ENCODE data around the gene PARD3B.

The PARD3B gene

DNA sequence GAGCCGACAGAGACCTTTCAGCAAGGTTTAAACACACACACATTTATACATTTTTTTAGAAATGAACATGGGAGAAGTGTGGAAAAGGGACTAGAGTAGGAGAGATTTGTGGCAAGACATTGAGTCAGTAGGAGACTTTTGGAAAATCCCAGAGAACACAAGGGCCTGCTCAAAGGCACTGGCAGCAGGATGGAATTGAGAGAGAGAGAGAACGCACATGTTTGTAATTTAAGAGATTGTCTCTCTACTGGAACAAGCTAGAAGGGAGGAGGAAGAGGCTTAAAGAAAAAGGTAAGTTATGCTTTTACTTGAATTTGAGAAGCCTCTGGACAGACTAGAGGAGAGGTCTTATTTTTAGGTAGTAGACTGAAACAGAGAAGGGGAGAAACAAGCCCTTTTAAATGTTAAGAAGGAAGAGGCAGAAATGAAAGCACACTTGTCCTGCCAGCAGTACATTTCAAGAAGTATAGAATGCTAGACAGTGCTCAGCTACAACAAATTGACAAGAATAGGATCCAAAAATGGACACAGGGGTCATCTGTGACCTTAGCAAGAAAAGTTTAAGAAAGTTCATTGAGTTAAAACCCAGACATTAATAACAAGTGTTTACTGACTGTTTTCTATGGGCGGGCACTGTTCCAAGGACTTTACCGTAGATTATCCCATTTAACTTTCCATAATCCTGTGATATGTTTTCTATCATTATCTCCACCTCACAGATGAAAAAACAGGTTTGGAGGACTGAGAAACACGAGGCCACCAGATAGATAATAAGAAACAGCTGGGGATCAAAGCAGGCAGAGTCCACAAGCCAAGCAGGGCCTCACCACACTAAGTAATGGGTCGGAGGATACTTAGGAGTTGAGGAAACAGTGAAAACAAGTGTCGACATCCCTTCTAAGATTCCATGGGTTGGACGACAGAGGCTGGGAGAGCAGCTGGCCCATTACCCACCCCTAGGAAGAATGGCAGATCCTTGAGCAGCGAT lies 830.5 kb downstream of the PARD3B start:
- DNase-seq (ENCODE audit: insufficient read length, low spot score) (no peak), FAIRE-seq (no peak)
- TF ChIP-seq, protein P1, sequence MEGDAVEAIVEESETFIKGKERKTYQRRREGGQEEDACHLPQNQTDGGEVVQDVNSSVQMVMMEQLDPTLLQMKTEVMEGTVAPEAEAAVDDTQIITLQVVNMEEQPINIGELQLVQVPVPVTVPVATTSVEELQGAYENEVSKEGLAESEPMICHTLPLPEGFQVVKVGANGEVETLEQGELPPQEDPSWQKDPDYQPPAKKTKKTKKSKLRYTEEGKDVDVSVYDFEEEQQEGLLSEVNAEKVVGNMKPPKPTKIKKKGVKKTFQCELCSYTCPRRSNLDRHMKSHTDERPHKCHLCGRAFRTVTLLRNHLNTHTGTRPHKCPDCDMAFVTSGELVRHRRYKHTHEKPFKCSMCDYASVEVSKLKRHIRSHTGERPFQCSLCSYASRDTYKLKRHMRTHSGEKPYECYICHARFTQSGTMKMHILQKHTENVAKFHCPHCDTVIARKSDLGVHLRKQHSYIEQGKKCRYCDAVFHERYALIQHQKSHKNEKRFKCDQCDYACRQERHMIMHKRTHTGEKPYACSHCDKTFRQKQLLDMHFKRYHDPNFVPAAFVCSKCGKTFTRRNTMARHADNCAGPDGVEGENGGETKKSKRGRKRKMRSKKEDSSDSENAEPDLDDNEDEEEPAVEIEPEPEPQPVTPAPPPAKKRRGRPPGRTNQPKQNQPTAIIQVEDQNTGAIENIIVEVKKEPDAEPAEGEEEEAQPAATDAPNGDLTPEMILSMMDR (IDR thresholded peaks at IDR 0.05; ENCODE audit: insufficient read depth, missing control alignments), result no peak

DNA sequence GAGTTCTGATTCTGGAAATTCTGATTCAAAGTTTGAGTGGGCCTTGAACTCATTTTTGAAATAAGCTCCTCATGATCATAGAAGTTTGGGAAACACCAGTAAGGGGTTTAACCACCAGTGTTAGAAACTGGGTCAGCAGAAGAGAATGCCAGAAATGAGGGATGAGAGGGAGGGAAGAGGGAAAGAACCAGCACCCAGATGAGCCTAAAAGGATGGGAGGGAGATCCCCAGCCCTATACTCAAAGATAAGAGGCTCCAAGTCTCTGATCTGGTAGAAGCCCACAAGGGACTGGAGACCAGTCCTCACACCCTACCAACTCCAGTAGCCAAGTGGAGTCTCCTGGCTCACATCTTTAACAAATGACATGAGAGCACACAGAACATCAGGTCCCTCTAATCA lies 832.0 kb downstream of the PARD3B start:
- TF ChIP-seq, protein P1 (IDR thresholded peaks at IDR 0.05; ENCODE audit: insufficient read depth, missing control alignments), result no peak

DNA sequence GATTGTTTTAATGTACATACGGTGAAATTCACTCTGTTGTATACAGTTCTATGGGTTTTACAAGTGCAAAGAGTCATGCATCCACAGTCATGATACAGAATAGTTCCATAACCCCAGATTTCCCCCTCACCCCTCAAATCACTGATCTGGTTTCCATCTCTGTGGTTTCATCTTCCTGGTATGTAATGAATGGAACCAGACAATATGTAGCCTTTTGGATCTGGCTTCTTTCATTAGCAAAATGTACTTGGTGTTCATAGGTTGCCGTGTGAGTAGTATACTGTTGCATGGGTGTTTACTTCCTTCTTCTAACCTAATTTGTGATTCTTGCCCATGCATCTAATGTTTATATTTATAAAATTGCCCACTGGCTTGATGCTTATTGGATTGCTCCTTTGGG lies 838.3 kb downstream of the PARD3B start:
- FAIRE-seq, result no peak
- TF ChIP-seq, protein P1 (IDR thresholded peaks at IDR 0.05; ENCODE audit: insufficient read depth, missing control alignments), result no peak

More for the DNA sequence above, 832.0 kb downstream of the PARD3B start:
- FAIRE-seq, result no peak
- DNase-seq (ENCODE audit: insufficient read length, low spot score), result no peak

DNA sequence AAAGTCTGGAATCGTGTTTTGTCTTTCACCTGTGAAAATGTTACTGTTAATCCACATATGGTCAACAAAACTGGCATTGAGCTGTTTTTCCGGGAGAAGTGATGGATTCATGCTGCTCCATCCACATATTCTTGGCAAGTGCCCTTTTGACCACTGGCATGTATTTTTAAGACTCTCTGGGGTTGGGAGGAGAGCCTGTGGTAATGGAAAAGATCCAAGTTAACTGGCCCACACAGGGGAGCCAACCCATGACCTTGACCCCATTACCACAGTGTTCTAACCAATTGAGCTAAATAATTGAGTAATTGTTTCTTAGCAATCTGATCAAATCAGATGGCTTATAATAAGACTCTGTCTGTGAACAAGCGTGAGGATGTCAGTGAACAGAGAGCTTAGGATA lies 840.8 kb downstream of the PARD3B start:
- TF ChIP-seq, protein P1 (IDR thresholded peaks at IDR 0.05; ENCODE audit: insufficient read depth, missing control alignments), result no peak
- DNase-seq (ENCODE audit: insufficient read length, low spot score), result no peak
- FAIRE-seq, result no peak

More for the DNA sequence above, 838.3 kb downstream of the PARD3B start:
- no peak for DNase-seq (ENCODE audit: insufficient read length, low spot score)

DNA sequence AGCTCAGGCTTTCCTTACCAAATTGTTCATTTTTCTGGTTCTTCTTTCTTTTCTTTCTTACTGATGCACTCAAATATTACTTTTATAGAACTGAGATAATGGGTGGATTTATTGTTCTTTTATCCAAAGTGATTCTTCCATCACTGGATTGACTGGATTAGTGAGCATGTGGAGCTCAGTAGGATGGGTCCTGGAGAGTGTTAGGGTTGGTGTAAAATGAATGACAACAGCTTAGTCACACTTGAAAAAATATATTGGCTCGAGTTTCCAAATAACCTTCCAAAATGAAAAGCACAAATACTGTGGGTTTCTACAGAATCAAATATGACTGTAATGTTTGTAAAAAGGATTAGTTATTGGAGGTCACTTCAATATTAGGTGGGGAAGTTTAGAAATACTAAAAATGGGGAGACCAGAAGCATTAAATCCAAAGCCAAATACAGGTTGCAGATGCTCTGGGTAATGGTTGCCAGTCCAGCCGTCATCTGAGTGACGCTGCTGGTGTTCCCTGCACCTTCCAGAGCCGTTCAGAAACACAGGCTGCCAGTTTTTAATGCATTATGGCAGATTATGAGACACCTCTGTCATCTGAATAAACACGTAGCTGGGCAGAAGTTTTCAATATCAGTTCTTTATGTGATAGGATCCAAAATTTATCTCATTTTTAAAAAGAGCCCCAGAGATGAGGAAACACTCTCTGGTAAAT lies 842.2 kb downstream of the PARD3B start:
- no peak for DNase-seq (ENCODE audit: insufficient read length, low spot score)
- FAIRE-seq, result no peak
- TF ChIP-seq, protein P1 (IDR thresholded peaks at IDR 0.05; ENCODE audit: insufficient read depth, missing control alignments), result no peak

DNA sequence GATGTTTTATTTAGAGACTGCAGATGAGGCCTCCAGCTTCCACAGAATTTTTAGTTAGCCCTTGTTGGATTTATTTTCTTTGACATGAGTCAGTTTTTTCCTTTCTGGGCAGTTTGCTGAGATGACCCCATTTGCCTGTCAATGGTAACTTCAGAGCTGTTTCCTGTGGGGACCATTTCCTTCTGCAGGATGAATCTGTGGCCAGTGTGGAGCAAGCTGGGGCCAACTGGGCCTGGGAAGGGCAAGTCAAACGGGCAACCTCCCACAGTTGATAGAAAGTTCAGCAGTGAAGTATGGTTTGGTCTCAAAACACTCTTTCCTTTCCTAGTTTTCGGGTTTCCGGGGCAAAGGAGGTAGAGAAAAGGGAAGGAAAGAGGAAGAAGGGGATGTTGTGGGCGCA lies 845.6 kb downstream of the PARD3B start:
- no peak for FAIRE-seq
- no peak for DNase-seq (ENCODE audit: insufficient read length, low spot score)
- TF ChIP-seq, protein P1 (IDR thresholded peaks at IDR 0.05; ENCODE audit: insufficient read depth, missing control alignments), result no peak

Measured in D721Med (cell line).